WERI-Rb-1 (cell line): ENCODE results near the gene GJB6.

Experiments
- DNase-seq: peaks from one replicate; pipeline ENCODE4 v3.0.0-alpha.2; 2020
- H3K27ac ChIP-seq: fragments of 250-450 bp; sonication (Bioruptor Pico); 2 replicates; pipeline ENCODE4 v1.5.1; 2020; ENCODE audit warnings: mild to moderate bottlenecking, moderate library complexity
- H3K27me3 ChIP-seq: fragments of 250-450 bp; sonication (Bioruptor Pico); 2 replicates; pipeline ENCODE4 v1.5.1; 2021; ENCODE audit warnings: mild to moderate bottlenecking, low read depth, moderate library complexity; ENCODE audit not compliant: insufficient read depth, severe bottlenecking
- H3K36me3 ChIP-seq: fragments of 250-450 bp; sonication (Bioruptor Pico); 2 replicates; pipeline ENCODE4 v1.5.1; 2020; ENCODE audit warnings: mild to moderate bottlenecking, moderate library complexity
- H3K4me3 ChIP-seq: 2 replicates; pipeline ENCODE4 v1.5.1; 2011; ENCODE audit warnings: low read depth, mild to moderate bottlenecking, control low read depth, low read length
- H3K9me3 ChIP-seq: fragments of 250-450 bp; sonication (Bioruptor Pico); 2 replicates; pipeline ENCODE4 v1.5.1; 2021; ENCODE audit warnings: mild to moderate bottlenecking, moderate library complexity; ENCODE audit not compliant: severe bottlenecking
- CTCF ChIP-seq: IDR thresholded peaks from 2 replicates; pipeline ENCODE4 v1.5.1; 2011; ENCODE audit warnings: low read depth, mild to moderate bottlenecking, control low read depth, inconsistent platforms, low read length

Gene GJB6

GRCh38 chr13:20232556-20233277 lies 598 bp upstream of the GJB6 start:
- no peaks in the 10 kb centered on the region for H3K36me3 ChIP-seq
- no peak for TF ChIP-seq CTCF
- H3K27me3 ChIP-seq = peaks cover 97% of the 10 kb centered on the region
- no peak for DNase-seq
- no peak overlapping the region for H3K4me3 ChIP-seq
- peaks cover 11% of the 10 kb centered on the region for H3K9me3 ChIP-seq
- no peak overlapping the region for H3K27ac ChIP-seq

- DNase-seq = no peak
- peaks cover 97% of the 10 kb centered on the region for H3K27me3 ChIP-seq
- TF ChIP-seq CTCF = no peak
- H3K36me3 ChIP-seq = no peaks in the 10 kb centered on the region
- H3K27ac ChIP-seq = no peak overlapping the region
- no peak overlapping the region for H3K4me3 ChIP-seq
- H3K9me3 ChIP-seq = peaks cover 9% of the 10 kb centered on the region
Measured at GRCh38 chr13:20230913-20231838, 943 bp downstream of the GJB6 start.

- H3K36me3 ChIP-seq = no peaks in the 10 kb centered on the region
- no peak for DNase-seq
- H3K9me3 ChIP-seq = peaks cover 11% of the 10 kb centered on the region
- no peak for TF ChIP-seq CTCF
- no peak overlapping the region for H3K27ac ChIP-seq
- no peak overlapping the region for H3K4me3 ChIP-seq
- H3K27me3 ChIP-seq = peaks cover 99% of the 10 kb centered on the region
Measured at GRCh38 chr13:20227730-20228129, 4.4 kb downstream of the GJB6 start.

GRCh38 chr13:20227288-20227687 lies 4.8 kb downstream of the GJB6 start:
- no peaks in the 10 kb centered on the region for H3K36me3 ChIP-seq
- H3K27ac ChIP-seq = no peak overlapping the region
- peaks cover 99% of the 10 kb centered on the region for H3K27me3 ChIP-seq
- DNase-seq = no peak
- no peak overlapping the region for H3K4me3 ChIP-seq
- no peak for TF ChIP-seq CTCF
- peaks cover 11% of the 10 kb centered on the region for H3K9me3 ChIP-seq

- peaks cover 100% of the 10 kb centered on the region for H3K27me3 ChIP-seq
- H3K9me3 ChIP-seq = peaks cover 16% of the 10 kb centered on the region
- TF ChIP-seq CTCF = no peak
- H3K36me3 ChIP-seq = no peaks in the 10 kb centered on the region
- no peak for DNase-seq
- H3K27ac ChIP-seq = no peak overlapping the region
- no peak overlapping the region for H3K4me3 ChIP-seq
Measured at GRCh38 chr13:20222553-20222952, 9.6 kb downstream of the GJB6 start.
